Measurements from ENCODE around the gene CLCNKB. TPM values are rescaled to one million over a fixed set of nuclear protein-coding genes. Genes with fewer than 3 reads are reported as not detected.
"Not testable (repeated sequence)": the region's sequence is repeated elsewhere in the genome, so short reads cannot be mapped to it uniquely, and the experiment has no call there.

The CLCNKB gene
- total and polyA plus RNA-seq, 5 experiments from 2014 or later = not detected

GRCh38 chr1:16058394-16059120, 15.0 kb downstream of the CLCNKB start:
- H3K36me3 Mint-ChIP-seq, H3K27me3 Mint-ChIP-seq, H3K4me3 Mint-ChIP-seq, H3K4me1 Mint-ChIP-seq, ATAC-seq, DNase-seq, H3K27ac Mint-ChIP-seq, H3K9me3 Mint-ChIP-seq, POLR2A ChIA-PET: not testable (repeated sequence)

DNA sequence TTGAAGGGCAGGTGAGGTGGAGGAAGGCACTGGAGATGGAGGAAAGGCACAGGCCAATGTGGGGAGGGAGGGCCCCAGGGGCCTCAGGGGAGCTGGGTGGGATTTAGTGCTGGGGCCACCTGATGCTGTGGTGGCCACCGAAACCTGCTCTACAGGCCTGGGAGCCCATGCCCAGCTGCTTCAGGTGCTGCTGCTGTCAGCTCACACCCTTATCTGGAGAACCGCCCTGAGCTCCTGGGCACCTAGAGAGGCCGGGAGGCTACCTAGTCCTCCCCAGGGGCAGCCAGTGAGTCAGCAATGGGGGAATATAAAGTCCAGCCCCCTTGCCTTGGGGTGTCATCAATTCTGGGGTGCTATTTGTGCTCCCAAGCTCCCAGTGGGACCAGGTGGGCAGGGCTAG, 17.7 kb downstream of the CLCNKB start:
- ATAC-seq = no peak
- peaks cover 6 to 19% (median 10%) of the 10 kb centered on the region in 4 donors for H3K4me1 Mint-ChIP-seq
- DNase-seq = no peak
- H3K27me3 Mint-ChIP-seq = peaks cover 1 to 27% (median 10%) of the 10 kb centered on the region in 5 donors
- no peaks in the 10 kb centered on the region for H3K36me3 Mint-ChIP-seq
- POLR2A ChIA-PET = no interaction called here
- H3K27ac Mint-ChIP-seq = no peak overlapping the region
- H3K4me3 Mint-ChIP-seq = no peak overlapping the region
- H3K9me3 Mint-ChIP-seq = no peaks in the 10 kb centered on the region

- H3K27ac Mint-ChIP-seq, POLR2A ChIA-PET, H3K36me3 Mint-ChIP-seq, H3K9me3 Mint-ChIP-seq, DNase-seq, ATAC-seq, H3K4me3 Mint-ChIP-seq: not testable (repeated sequence)
- peaks cover 1 to 27% (median 10%) of the 10 kb centered on the region in 5 donors for H3K27me3 Mint-ChIP-seq
- H3K4me1 Mint-ChIP-seq = peaks cover 6 to 18% (median 10%) of the 10 kb centered on the region in 4 donors
These were observed 18.6 kb downstream of the CLCNKB start for GRCh38 chr1:16061989-16062686.

DNA sequence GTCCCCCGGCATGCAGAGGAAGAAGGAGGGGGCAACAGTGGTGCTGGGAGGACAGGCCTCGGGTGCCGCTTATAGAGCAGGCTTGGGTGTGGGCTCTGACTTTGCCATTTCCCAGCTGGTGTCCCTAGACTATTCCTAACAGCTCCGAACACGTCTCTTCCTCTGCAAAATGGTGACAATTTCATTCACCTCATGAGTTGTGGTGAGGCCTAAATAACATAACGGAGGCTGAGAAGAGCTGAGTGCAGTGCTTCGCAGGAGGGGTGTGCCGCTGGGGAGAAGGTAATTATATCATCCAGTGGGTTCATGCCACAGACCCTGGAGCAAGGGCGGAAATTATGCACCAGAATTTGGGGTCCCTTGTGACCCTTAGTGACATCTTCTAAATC, 19.1 kb downstream of the CLCNKB start:
- Mint-ChIP-seq H3K27me3 (peaks cover 1 to 22% (median 15%) of the 10 kb centered on the region in 5 donors), H3K4me1 (peaks cover 6 to 18% (median 10%) of the 10 kb centered on the region in 4 donors)
- H3K36me3 Mint-ChIP-seq, H3K27ac Mint-ChIP-seq, ATAC-seq, POLR2A ChIA-PET, H3K9me3 Mint-ChIP-seq, H3K4me3 Mint-ChIP-seq, DNase-seq: not testable (repeated sequence)

GRCh38 chr1:16063226-16063829, 19.7 kb downstream of the CLCNKB start:
- Mint-ChIP-seq H3K27me3 (peaks cover 1 to 21% (median 15%) of the 10 kb centered on the region in 5 donors), H3K36me3 (no peaks in the 10 kb centered on the region), H3K4me3 (no peak overlapping the region), H3K9me3 (no peaks in the 10 kb centered on the region), H3K27ac (no peak overlapping the region), H3K4me1 (peaks cover 6 to 18% (median 10%) of the 10 kb centered on the region in 4 donors)
- ATAC-seq = no peak
- DNase-seq = no peak
- POLR2A ChIA-PET = no interaction called here

- peaks cover 2 to 21% (median 18%) of the 10 kb centered on the region in 5 donors for H3K27me3 Mint-ChIP-seq
- no peak for ATAC-seq
- peaks cover 7 to 18% (median 10%) of the 10 kb centered on the region in 4 donors for H3K4me1 Mint-ChIP-seq
- POLR2A ChIA-PET = no interaction called here
- H3K9me3 Mint-ChIP-seq = no peaks in the 10 kb centered on the region
- no peak for DNase-seq
- no peaks in the 10 kb centered on the region for H3K36me3 Mint-ChIP-seq
- H3K4me3 Mint-ChIP-seq = no peak overlapping the region
- peak overlapping the region in 2 of 10 donors; percentile 38 to 46 for H3K27ac Mint-ChIP-seq
These were observed 20.3 kb downstream of the CLCNKB start for GRCh38 chr1:16063921-16064320.

GRCh38 chr1:16064536-16065268, 21.1 kb downstream of the CLCNKB start:
- H3K27ac Mint-ChIP-seq = peak overlapping the region in 2 of 10 donors; percentile 38 to 46
- no peak for ATAC-seq
- peaks cover 7 to 18% (median 10%) of the 10 kb centered on the region in 4 donors for H3K4me1 Mint-ChIP-seq
- H3K4me3 Mint-ChIP-seq = no peak overlapping the region
- no peaks in the 10 kb centered on the region for H3K36me3 Mint-ChIP-seq
- DNase-seq = no peak
- H3K9me3 Mint-ChIP-seq = no peaks in the 10 kb centered on the region
- peaks cover 2 to 21% (median 18%) of the 10 kb centered on the region in 5 donors for H3K27me3 Mint-ChIP-seq
- POLR2A ChIA-PET = no interaction called here

- Mint-ChIP-seq H3K4me1 (peaks cover 9 to 23% (median 14%) of the 10 kb centered on the region in 4 donors), H3K4me3 (no peak overlapping the region), H3K36me3 (no peaks in the 10 kb centered on the region), H3K27ac (peak overlapping the region in 1 of 10 donors; percentile 38), H3K9me3 (no peaks in the 10 kb centered on the region), H3K27me3 (peaks cover 1 to 21% (median 18%) of the 10 kb centered on the region in 5 donors)
- DNase-seq = no peak
- POLR2A ChIA-PET = no interaction called here
- ATAC-seq = no peak
These were observed 21.6 kb downstream of the CLCNKB start for GRCh38 chr1:16065269-16065576.

- Mint-ChIP-seq H3K27ac (no peak overlapping the region), H3K36me3 (no peaks in the 10 kb centered on the region), H3K4me1 (peaks cover 9 to 31% (median 17%) of the 10 kb centered on the region in 4 donors), H3K4me3 (no peak overlapping the region), H3K27me3 (peaks cover 1 to 21% (median 14%) of the 10 kb centered on the region in 5 donors), H3K9me3 (no peaks in the 10 kb centered on the region)
- ATAC-seq (no peak), DNase-seq (no peak)
- POLR2A ChIA-PET = no interaction called here
These were observed 22.7 kb downstream of the CLCNKB start for GRCh38 chr1:16066245-16066644.

GRCh38 chr1:16067127-16067768, 23.7 kb downstream of the CLCNKB start:
- Mint-ChIP-seq H3K27ac (peak overlapping the region in 1 of 10 donors; percentile 47), H3K27me3 (peaks cover 3 to 23% (median 14%) of the 10 kb centered on the region in 5 donors), H3K4me3 (no peak overlapping the region), H3K4me1 (peaks cover 10 to 31% (median 18%) of the 10 kb centered on the region in 4 donors), H3K9me3 (no peaks in the 10 kb centered on the region), H3K36me3 (no peaks in the 10 kb centered on the region)
- POLR2A ChIA-PET = interaction anchor here (0.5 to 0.6 kb wide), 2 partner anchors 19 to 876 kb away, joined by 3 read pairs; no protein-coding TSS in a partner anchor
- ATAC-seq = peak in 1 of 2 donors; percentile 30
- DNase-seq = no peak

GRCh38 chr1:16067933-16068332, 24.4 kb downstream of the CLCNKB start:
- Mint-ChIP-seq H3K4me1 (peaks cover 10 to 31% (median 18%) of the 10 kb centered on the region in 4 donors), H3K27ac (peak overlapping the region in 1 of 10 donors; percentile 27), H3K4me3 (no peak overlapping the region), H3K27me3 (peaks cover 3 to 28% (median 14%) of the 10 kb centered on the region in 5 donors), H3K36me3 (no peaks in the 10 kb centered on the region), H3K9me3 (no peaks in the 10 kb centered on the region)
- ATAC-seq (no peak), DNase-seq (no peak)
- POLR2A ChIA-PET = interaction anchor here (0.5 to 0.6 kb wide), 2 partner anchors 19 to 875 kb away, joined by 3 read pairs; no protein-coding TSS in a partner anchor
